HG02840 (cell line): ENCODE results near the gene REPIN1.

Experiments
- ATAC-seq: cut with Tn5 transposase; IDR thresholded peaks from one replicate; pipeline ENCODE4 v1.9.1; 2021; ENCODE audit warnings: mild to moderate bottlenecking, moderate library complexity, moderate number of reproducible peaks; ENCODE audit not compliant: unreplicated experiment, low FRiP score

The REPIN1 gene

DNA sequence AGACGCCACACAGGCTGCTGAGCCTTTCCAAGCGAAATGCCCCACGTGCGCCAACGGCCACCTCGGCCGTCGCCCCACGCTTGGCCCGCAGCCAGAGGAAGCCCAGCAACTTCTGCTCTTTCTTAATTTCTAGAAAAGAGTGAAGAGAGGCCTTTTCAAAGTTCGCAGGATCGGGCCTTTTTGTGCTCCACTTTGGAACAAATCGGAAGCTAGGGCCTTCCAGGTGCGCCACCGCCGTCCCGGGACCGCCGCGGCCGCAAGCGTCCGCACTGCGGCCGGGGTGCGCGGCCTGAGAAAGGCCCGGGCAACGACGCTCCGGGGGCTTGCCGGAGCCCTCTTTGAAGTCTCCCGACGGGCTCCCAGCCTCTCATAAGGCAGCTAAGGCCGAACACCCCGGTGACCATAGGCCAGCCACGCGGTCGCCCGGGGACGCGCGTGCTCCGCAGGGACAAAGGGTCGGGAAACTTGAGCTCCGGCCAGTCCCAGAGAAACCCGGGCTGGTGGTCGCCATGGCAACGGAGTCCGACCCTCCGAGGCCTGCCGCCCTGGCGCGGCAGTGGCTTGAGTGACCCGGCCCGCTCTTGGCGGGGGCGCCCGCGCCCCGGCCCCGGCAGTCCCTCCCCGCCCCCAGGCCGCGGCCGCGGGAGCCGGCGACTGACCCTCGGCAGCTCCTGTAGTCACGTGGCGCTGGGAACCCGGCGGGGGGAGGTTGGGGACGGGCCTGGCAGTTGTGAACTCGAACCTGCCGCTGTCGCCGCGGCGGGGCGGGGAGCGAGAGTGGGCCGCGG, at the start of gene REPIN1:
Gene REPIN1 (plus strand): TSS at position 727 of the 788 bp plus-strand sequence. CDS start 890 bp downstream, outside the sequence.
- peak; percentile 54 for ATAC-seq

GRCh38 chr7:150321788-150322113, 46.9 kb upstream of the REPIN1 start:
- no peak for ATAC-seq

DNA sequence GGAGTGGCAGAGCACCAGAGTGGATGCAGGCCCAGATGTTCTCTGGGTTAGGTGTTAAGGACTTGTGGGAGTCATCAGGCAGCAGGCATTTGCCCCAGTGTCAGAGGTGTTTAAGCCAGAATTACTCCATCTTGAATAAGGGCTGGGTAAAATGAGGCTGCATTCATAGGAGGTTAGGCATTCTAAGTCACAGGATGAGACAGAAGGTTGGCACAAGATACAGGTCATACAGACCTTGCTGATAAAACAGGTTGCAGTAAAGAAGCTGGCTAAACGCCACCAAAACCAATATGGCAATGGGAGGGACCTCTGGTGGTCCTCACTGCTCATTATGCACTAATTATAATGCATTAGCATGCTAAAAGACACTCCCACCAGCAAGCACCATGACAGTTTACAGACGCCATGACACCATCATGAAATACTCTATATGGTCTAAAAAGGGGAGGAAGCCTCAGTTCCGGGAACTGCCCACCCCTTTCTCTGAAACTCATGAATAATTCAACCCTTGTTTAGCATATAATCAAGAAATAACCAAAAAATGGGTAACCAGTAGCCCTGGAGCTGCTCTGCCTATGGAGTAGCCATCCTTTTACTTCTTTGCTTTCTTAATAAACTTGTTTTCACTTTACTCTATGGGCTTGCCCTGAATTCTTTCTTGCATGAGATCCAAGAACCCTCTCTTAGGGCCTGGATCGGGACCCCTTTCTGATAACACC, 46.3 kb upstream of the REPIN1 start:
- no peak for ATAC-seq

- peak; percentile 58 for ATAC-seq
Observed at GRCh38 chr7:150322833-150323681, 45.6 kb upstream of the REPIN1 start, which contains the start of the genes ACTR3C and LRRC61. TSS of gene ACTR3C (minus strand) at chr7:150323545. CDS start at chr7:150295296, 28,249 bp downstream. TSS of gene LRRC61 (plus strand) at chr7:150323355. CDS start at chr7:150336862, 13,507 bp downstream.

DNA sequence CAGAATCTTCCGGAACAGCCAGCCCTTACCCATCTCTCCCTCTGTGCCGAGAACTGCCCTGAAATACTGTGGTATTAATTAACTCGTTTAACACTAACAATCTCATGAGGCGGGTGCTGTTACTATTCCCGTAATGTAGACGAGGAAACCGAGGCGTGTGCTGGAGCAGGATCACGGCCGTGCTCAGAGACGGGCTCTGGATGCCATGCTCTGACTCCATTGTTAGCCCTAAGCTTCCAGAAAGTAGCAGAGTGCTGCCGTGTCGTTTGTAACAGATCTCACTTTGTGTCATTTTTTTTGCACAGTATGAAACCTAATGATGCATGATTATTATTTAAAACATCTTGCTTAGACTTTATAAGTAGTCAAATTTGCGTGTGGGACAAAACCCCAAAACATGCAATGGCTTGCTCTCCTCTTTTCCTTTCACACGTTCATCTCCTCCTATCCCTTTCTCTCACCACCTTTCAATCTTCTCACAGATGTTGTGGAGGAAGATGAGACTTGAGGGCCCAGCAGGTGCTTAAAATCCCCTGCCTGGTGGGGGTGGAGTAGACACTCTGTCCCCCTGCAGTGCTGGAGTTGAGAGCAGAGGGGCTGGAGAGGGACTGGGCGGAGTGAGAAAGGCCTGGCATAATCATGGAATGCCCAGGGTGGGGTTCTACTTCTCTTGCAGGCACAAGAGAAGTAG, 44.8 kb upstream of the REPIN1 start:
- no peak for ATAC-seq

DNA sequence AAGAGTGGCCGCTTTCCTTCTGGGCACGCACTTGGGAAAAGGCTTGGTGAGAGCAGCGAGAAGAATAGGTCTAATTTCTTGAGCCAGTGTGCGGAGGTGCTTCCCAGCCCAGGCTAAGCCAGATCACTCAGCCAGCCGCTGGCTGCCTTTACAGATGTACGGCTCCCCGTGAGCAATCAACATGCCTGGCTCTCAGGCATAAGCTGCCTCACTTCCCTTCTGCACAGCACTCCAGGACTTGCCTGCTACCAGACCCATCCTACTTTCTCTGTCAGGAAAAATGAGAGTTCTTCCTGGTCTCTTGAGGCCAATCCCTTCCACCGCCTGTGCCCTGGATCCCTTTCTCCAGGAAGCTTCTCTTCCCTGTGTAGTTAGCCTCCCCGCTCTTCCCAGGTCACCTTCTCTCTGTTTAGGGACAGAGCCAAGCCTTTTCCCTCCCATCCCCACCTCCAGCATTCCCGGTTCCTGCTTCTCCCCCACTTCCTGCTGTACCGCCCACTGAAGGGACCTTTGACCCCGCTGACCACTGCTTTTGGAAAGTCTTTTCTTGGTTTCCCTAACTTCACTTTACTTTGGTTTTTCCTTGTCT, 44.2 kb upstream of the REPIN1 start:
- no peak for ATAC-seq

DNA sequence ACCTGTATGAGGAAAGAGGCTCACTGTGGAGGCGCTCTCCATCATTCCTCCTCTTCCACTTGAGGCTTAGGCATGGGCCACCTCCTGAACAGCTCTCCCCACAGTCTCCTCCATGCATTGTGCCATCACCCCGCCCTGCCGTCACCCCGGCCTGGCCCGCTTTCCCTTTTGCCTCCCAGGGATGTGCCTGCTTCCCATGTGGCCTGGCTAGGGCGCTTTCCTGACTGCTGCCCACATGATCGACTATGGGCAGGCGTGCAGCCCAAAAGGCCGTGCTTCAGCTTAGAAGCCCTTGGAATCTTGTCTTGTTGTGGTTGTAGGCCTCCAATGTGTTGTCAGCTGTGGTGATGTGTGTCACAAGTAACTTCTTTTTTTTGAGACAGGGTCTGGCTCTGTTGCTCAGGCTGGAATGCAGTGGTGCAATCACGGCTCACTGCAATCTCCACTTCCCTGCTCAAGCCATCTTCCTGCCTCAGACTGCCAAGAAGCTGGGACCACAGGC, 43.5 kb upstream of the REPIN1 start:
- no peak for ATAC-seq

GRCh38 chr7:150325901-150326300, 42.7 kb upstream of the REPIN1 start:
- no peak for ATAC-seq

GRCh38 chr7:150326657-150327268, 41.9 kb upstream of the REPIN1 start:
- no peak for ATAC-seq

GRCh38 chr7:150327308-150327707, 41.3 kb upstream of the REPIN1 start:
- no peak for ATAC-seq

GRCh38 chr7:150329331-150330120, 39.1 kb upstream of the REPIN1 start:
- ATAC-seq: no peak

DNA sequence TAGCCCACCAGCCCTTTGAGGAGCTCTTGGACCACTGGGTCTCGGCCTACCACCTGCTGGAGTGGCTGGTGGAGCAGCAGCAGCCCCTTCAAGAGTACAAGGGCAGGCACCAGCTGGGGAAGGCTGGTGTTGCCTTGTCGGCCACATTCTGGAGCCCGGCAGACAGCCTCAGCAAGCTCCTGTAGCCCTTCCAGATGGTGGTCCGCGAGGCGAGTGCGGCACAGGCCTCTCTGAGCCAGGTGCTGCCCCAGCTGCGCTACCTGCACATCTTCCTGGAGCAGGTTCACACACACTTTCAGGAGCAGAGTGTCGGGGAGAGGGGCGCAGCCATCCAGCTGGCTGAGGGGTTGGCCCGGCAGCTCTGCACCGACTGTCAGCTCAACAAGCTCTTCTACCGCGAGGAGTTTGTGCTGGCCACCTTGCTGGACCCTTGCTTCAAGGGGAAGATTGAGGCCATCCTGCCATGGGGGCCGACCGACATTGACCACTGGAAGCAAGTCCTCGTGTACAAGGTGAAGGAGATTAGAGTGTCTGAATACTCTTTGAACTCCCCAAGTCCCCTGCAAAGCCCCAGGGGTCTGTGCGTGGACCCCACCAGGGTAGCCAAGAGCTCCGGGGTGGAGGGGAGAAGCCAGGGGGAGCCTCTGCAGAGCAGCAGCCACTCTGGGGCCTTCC, 38.3 kb upstream of the REPIN1 start:
- ATAC-seq: no peak

- ATAC-seq: no peak
Observed at GRCh38 chr7:150332852-150333635, 35.6 kb upstream of the REPIN1 start.

DNA sequence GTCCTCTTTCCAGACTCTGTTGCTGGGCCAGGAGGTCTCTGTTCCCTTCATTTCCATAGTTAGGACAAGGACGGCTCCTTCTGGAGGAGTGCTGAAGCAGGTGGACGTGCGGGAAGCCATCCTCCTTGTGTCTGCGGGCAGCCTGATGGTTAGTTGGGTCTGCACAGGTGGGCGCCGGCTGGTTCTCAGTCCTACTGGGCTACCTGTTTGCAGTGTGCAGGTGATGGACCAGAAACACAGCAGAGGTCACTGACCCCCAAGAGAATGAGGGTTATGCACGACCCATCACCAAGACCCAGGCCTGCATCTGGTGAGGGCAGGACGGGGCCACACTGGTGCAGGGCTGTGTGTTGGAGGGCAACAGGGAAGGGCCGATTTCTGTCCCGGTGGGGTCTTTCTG, 35.0 kb upstream of the REPIN1 start:
- ATAC-seq: no peak

DNA sequence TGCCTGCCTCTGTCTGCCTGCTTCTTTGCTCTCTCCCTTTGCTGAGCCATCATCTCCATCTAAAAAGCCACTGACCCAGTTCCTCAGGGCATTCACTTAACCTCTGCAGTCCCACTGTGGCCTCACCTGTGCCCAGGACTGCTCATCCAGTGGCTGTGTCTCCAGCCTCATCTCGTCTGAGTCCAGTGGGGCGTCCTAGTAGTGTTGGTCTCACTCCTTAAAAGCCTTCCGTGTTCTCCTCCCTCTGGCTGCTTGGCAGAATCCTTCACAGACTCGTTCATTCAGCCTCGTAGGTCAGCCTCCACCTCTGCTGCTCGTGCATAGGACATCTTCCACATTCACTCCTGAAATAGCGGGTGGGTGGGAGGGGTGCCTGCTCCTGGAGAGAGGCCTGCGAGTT, 34.5 kb upstream of the REPIN1 start:
- ATAC-seq: no peak

GRCh38 chr7:150335108-150335773, 33.4 kb upstream of the REPIN1 start:
- no peak for ATAC-seq

GRCh38 chr7:150335774-150336112, 32.9 kb upstream of the REPIN1 start:
- ATAC-seq: no peak
